ENCODE measurements around the gene DHX35. TPM values are rescaled to one million over a fixed set of nuclear protein-coding genes. Genes with fewer than 3 reads are reported as not detected.
A peak's percentile ranks its signal among the peaks of the same experiment; 100 is the strongest.

Gene DHX35
- total and polyA plus RNA-seq, 10 of the 15 experiments (the other 5 are each of a cell fraction or from before 2014, with no cell fraction given): 4.3 to 21.6 (median 14.9) TPM

DNA sequence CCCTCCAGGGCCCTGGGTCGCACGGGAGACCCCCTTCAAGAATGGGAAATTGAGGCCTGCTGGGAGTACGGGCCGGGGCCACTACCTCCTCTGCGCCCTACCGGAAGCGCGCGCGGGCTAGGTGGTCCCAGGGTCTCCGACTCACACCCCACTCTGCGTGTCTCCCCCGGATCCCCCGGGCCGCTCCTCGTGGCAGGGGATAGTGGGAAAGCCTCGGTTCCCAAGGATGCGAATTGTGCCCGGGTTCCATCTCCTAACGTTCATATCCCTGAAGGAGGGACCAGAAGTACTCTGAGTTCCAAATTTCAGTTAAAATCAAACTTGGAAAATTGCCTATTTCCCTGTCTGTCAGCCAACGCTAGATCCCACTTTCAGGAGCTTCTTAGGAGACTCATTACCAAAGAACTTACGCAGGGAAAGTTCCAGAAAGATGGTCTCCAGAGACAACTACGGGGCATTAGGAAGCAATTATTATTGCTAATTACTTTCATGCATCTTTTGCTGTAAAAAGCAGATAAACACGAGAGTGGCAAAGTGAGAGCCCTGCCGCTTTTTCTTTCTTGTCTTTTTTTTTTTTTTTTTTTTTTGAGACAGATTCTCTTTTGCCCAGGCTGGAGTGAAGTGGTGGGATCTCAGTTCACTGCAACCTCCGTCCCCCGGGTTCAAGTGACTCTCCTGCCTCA is 35.1 kb upstream of the DHX35 start:
- POLR2A ChIA-PET: interaction anchor here (0.6 to 1.4 kb wide), 4 partner anchors 10 to 110 kb away, joined by 3 to 4 read pairs (median 4); no protein-coding TSS in a partner anchor
- peak; percentile 15 for ATAC-seq
- Histone ChIP-seq H3K79me2 (ENCODE audit: control insufficient read depth, insufficient read depth, low read length) (peaks cover 57% of the 10 kb centered on the region), H3K4me2 (ENCODE audit: control insufficient read depth, insufficient read depth) (peak overlapping the region; percentile 75), H3K4me1 (ENCODE audit: control insufficient read depth, insufficient read depth, low read length) (peaks cover 12% of the 10 kb centered on the region), H3K27me3 (replicated peaks in 1 of 2; ENCODE audit: control insufficient read depth in 2 of 2, insufficient read depth in 2 of 2, low read length in 1 of 2) (no peaks in the 10 kb centered on the region), H2AFZ (ENCODE audit: control insufficient read depth, low read depth, low read length) (peak overlapping the region; percentile 69), H4K20me1 (ENCODE audit: control insufficient read depth, insufficient read depth) (no peaks in the 10 kb centered on the region), H3K36me3 (ENCODE audit: control insufficient read depth in 2 of 2, insufficient read depth in 2 of 2, low read length in 1 of 2) (no peaks in the 10 kb centered on the region; a peak in 1 of 4 replicates), H3K4me3 (peak overlapping the region; percentile 78), H3K9ac (ENCODE audit: control insufficient read depth, insufficient read depth, low read length) (peak overlapping the region; percentile 88), H3K27ac (ENCODE audit: control insufficient read depth, insufficient read depth) (peak overlapping the region; percentile 78), H3K9me3 (replicated peaks; ENCODE audit: control insufficient read depth, insufficient read depth, low read length) (no peaks in the 10 kb centered on the region)
- in situ Hi-C loops (cut with MboI) (no loop called here), intact Hi-C loops (cut with micrococcal nuclease; ENCODE audit: unreplicated experiment) (loop anchor here (1.0 to 5.0 kb wide), 3 partner anchors 70 to 280 kb away; no protein-coding TSS in a partner anchor)
- no peak for DNase-seq (ENCODE audit: low read depth, low spot score)
- CTCF ChIA-PET: interaction anchor here (1.0 to 12.8 kb wide), 11 partner anchors 9 to 175 kb away, joined by 3 to 182 read pairs (median 6); partner anchors contain the start of gene DHX35
- 0% methylated on average over 19 of the region's 27 CpGs for WGBS (ENCODE audit: insufficient coverage, insufficient replicate concordance, low lambda C conversion rate, missing lambda C conversion rate)
- TF ChIP-seq, protein P1, sequence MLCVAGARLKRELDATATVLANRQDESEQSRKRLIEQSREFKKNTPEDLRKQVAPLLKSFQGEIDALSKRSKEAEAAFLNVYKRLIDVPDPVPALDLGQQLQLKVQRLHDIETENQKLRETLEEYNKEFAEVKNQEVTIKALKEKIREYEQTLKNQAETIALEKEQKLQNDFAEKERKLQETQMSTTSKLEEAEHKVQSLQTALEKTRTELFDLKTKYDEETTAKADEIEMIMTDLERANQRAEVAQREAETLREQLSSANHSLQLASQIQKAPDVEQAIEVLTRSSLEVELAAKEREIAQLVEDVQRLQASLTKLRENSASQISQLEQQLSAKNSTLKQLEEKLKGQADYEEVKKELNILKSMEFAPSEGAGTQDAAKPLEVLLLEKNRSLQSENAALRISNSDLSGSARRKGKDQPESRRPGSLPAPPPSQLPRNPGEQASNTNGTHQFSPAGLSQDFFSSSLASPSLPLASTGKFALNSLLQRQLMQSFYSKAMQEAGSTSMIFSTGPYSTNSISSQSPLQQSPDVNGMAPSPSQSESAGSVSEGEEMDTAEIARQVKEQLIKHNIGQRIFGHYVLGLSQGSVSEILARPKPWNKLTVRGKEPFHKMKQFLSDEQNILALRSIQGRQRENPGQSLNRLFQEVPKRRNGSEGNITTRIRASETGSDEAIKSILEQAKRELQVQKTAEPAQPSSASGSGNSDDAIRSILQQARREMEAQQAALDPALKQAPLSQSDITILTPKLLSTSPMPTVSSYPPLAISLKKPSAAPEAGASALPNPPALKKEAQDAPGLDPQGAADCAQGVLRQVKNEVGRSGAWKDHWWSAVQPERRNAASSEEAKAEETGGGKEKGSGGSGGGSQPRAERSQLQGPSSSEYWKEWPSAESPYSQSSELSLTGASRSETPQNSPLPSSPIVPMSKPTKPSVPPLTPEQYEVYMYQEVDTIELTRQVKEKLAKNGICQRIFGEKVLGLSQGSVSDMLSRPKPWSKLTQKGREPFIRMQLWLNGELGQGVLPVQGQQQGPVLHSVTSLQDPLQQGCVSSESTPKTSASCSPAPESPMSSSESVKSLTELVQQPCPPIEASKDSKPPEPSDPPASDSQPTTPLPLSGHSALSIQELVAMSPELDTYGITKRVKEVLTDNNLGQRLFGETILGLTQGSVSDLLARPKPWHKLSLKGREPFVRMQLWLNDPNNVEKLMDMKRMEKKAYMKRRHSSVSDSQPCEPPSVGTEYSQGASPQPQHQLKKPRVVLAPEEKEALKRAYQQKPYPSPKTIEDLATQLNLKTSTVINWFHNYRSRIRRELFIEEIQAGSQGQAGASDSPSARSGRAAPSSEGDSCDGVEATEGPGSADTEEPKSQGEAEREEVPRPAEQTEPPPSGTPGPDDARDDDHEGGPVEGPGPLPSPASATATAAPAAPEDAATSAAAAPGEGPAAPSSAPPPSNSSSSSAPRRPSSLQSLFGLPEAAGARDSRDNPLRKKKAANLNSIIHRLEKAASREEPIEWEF (IDR thresholded peaks at IDR 0.05; ENCODE audit: insufficient replicate concordance, low read depth, low read length): no peak
- TF ChIP-seq CHD1 (IDR thresholded peaks at IDR 0.05; ENCODE audit: low read depth, low read length): peak; percentile 59; the same call in 1 of the 2 replicates
- TF ChIP-seq, protein P2, sequence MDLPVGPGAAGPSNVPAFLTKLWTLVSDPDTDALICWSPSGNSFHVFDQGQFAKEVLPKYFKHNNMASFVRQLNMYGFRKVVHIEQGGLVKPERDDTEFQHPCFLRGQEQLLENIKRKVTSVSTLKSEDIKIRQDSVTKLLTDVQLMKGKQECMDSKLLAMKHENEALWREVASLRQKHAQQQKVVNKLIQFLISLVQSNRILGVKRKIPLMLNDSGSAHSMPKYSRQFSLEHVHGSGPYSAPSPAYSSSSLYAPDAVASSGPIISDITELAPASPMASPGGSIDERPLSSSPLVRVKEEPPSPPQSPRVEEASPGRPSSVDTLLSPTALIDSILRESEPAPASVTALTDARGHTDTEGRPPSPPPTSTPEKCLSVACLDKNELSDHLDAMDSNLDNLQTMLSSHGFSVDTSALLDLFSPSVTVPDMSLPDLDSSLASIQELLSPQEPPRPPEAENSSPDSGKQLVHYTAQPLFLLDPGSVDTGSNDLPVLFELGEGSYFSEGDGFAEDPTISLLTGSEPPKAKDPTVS (IDR thresholded peaks at IDR 0.05; ENCODE audit: low read depth, low read length): peak; percentile 37; the same call in 1 of the 2 replicates
- SMC1A ChIA-PET (ENCODE audit: uncharacterized antibody, unreplicated experiment): interaction anchor here (1.2 to 6.6 kb wide), 7 partner anchors 35 to 124 kb away, joined by 3 to 54 read pairs (median 5); partner anchors contain the start of gene DHX35
- FAIRE-seq: no peak
- BruUV-seq (replicated peaks): no TSS peak
- RAD21 ChIA-PET (ENCODE audit: unreplicated experiment): interaction anchor here (0.8 to 11.9 kb wide), 12 partner anchors 9 to 154 kb away, joined by 3 to 91 read pairs (median 5); partner anchors contain the start of genes DHX35 and PPP1R16B
